Activated effector memory CD4-positive, alpha-beta T cell treated with anti-CD3 and anti-CD28 coated beads, Interleukin-2, amount 50 U/mL, for 16 hours (primary cell): ENCODE results near the gene MROH7.

Experiments
- DNase-seq: peaks from one replicate; pipeline ENCODE4 v3.0.0-alpha.2; 2020

MROH7 gene

DNA sequence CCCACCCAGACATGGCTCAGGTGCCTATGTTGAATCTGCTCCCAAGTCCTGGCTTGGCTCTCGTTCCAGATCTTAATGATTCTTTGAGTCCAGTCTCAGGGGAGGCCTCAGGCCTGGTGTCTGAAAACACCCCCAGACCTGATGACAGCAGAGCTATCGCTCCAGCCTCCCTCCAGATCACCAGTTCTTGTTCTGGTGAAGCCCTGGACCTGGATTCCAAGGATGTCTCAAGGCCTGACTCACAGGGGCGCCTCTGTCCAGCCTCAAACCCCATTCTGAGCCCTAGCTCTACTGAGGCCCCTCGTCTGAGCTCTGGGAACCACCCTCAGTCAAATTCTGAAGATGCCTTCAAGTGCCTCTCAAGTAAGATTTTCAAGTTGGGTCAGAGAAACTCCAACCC is 11.4 kb downstream of the MROH7 start:
- no peak for DNase-seq

DNA sequence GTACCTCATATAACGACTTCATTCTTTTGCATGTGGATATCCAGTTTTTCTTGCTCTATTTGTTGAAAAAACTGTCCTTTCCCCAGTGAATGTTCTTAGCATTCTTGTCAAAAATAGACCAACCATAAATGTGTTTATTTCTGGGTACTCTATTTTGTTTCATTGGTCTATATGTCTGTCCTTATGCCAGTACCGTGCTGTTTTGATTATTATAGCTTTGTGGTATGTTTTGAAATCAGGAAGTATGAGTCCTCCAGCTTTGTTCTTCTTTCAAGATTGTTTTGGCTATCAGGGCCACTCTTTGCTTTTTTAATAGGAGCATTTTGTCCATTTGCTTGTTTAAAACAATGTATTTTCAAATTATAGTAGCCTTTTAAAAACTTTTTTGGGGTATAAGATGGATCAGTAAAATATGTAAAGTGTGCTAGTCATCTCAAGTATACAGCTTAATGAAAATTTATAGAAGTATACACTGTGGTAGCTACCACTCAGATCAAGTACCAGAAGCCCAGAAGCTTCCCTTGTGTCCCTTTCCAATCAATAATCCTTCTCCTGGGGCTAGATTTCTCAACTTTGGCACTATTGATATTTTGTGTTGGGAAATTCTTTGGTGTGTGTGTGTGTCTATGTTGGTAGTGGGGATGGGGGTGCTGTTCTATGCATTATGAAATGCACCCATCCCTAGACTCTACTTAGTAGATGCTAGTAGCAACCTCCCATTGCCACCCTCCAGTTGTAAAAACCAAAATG is 16.8 kb downstream of the MROH7 start:
- no peak for DNase-seq

- no peak for DNase-seq
Observed at GRCh38 chr1:54663725-54664124, 22.1 kb downstream of the MROH7 start.

DNA sequence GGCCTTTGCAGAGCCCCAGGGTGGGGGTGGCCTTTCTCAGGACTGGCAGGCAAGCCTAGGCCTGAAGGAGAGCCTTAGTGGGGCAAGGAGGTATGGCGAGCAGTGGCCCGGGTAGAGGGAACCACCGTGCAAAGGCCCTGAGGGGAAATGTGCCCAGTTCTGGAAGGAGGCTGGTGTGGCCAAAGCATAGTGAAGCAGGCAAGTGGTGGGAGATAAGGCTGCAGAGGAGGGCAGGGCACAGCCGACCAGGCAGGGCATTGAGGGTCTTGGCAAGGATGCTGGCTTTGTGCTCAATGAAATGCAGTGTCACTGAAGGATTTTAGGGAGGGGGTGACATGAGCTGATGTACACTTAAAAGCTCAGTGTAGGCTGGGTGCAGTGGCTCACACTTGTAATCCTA is 22.8 kb downstream of the MROH7 start:
- DNase-seq, result no peak

DNA sequence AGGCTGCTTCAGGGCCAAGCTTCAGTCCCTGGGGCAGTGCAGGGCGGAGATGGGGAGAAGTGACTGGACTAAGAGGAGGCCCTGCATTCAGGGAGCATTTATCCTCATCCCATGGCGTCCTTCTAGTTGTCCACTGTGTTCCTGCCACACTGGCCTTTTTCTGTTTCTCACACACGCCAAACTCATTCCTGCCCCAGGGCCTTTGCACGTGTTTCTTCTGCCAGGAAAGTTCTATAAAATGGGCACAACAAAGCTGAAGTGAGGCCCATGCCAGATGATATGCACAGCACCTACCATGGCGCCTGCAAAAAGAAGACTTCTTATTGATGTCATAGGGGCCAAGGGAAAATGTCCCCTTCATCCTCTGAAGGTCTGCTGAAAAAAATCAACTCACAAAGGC is 24.3 kb downstream of the MROH7 start:
- no peak for DNase-seq

GRCh38 chr1:54666333-54666732 is 24.7 kb downstream of the MROH7 start:
- no peak for DNase-seq

DNA sequence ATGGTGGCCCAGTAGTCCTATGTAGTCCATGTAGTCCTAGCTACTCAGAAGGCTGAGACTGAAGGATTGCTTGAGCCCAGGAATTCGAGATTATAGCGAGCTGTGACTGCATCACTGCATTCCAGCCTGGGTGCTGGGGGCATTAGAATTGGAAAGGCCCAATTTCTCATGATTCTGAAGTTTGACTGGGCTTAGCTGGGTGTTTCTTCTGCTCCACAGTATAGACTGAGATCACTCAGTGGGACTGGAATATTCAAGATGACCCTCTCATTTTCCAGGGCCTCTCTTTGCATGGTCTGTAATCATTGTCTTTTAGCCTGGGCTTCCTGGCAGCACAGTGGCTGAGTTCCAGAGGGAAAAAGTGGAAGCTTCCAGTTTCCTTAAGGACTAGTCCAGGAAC is 26.2 kb downstream of the MROH7 start:
- DNase-seq, result no peak

- DNase-seq, result no peak
Observed at GRCh38 chr1:54668567-54668966, 27.0 kb downstream of the MROH7 start.

- peak; percentile 82 for DNase-seq
Observed at GRCh38 chr1:54671985-54672608, 30.5 kb downstream of the MROH7 start.

DNA sequence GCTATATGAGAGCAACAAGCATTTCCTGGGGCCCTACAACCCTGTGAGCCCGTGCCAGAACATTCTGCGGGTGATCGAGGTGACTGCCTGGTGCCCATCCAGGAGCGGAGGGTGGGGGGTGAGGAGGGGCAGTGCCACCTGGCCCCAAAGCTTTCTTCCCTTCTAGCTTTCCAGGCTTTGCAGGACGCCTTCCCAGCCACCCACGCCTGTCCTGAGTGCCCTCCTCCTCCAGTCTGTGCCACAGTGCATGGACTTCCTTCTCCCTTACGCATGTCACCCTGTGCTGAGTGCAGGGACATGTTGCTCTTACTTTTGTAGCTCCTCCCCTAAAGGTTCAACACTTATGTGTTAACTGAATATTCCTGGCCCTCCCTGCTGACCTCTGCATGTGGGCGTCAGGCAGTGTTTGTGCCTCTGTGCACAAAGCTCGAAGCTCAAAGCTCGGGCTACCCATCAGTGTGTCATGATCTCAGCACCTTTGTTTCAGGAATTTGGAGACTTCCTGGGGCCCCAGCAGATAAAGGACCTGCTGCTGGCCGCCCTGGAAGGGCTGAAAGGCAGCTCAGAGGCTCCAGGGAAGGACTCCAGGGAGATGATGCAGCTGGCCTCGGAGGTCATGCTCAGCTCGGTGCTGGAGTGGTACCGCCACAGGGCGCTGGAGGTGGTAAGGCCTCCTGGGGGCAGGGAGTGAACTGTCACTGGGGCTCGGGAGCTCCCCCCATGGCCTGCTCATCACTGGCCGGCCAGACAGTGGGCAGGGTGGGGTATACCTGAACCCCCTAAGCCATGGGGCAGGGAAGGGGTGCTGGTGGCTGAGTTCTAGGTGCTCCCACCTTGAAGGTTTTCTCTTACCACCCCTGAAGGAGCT is 37.4 kb downstream of the MROH7 start:
- no peak for DNase-seq

DNA sequence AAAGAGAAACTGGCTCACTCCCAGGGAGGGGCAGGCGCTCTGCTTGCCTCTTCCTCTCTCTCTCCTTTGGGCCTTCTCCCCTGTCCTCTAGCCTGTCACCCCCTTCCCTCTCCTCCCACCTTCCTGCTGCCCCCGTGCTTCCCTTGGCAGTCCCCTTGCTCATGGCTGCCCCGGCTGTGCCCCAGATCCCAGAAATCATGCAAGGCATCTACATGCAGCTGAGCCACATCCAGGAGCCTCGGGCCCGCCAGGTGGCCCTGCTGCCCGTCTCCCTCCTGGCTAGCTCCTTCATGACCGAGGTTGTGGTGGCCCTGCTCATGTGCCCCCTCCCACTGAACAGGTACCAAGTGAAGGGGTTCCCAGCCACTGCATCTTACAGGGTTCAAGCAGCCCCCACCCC is 38.1 kb downstream of the MROH7 start:
- DNase-seq, result no peak

DNA sequence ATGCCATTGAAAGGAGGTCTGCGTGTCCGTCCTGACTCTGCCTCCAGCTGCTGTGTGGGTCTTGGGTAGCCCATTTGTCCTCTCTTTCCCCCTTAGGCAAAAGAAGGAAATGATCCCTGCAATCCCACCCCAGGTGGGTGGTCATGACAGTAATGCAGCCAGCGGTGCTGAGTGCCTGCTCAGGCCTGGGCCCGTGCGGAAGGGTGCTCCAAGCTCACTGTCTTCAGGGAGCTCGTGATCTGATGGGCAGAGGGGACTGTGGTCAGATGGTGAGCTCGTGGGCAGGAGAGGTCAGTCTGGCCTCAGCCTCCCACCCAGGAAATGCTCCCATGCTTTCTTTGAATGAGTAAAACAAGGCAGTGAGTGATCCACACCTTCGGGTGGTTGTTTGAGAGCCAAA is 38.8 kb downstream of the MROH7 start:
- no peak for DNase-seq

DNA sequence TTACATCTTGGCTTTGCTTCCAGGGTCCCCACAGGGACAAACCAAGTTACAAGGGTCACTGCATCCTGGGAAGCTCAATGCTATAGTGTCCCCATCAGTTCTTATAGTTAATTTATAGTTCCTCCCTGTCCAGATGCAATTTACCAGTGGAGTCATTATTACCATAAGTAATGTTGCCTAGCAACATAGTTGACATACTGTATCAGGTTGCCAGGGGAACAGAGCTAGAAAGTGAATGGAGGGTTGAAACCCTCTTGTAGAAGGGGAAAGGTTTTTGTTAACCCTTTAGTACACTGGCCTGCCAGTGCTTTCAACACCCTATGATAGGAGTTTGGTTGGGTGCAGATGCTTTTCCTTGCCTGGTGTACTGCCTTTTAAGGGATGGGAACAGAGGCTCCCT is 39.8 kb downstream of the MROH7 start:
- no peak for DNase-seq

DNA sequence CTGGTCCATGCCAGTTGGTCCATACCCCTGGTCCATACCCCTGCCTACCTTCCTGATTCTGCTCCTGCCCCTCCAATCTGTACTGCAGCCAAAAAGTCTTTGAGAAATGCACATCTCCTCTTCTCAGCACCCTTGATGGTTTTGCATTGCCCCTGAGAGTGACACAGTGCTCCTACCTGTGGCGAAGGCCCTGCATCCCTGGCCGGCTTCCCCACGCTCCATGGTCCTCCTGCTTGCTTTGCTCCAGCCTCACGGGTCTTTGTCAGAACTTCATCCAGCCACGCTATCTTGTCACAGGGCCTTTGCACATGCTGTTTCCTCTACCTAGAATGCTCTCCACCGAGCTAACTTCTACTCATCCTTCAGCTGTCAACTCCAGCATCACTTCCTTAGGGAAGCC is 41.9 kb downstream of the MROH7 start:
- DNase-seq, result no peak

DNA sequence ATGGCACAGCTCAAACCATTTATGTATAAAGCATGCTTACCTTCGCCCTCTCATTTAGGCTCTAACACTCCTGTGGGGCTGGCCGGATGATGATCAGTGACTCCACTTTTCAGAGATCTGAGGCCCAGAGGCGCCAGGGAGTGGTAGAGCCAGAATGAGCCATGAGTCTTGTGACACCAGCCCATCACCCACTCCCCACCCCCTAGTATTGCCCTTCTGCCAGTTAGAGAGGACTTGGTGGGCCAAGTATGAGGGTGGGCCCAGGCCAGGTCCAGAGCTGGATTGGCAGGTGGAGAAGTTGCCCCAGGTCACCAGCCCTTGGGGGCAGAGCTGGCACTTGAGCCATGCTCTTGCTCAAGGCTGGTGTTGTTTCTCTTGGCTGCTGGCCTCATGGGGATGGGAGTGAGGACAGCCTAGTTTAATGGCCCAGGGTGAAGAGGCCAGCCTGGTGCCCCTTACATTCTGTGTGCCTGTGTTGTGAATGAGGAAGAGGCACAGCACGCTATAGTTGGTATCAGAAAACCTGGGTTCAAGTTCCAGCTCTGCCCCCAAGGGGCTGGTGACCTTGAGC is 43.8 kb downstream of the MROH7 start:
- DNase-seq, result no peak

- no peak for DNase-seq
Observed at GRCh38 chr1:54686155-54686554, 44.6 kb downstream of the MROH7 start.

GRCh38 chr1:54694771-54695170 is 53.2 kb downstream of the MROH7 start:
- no peak for DNase-seq

DNA sequence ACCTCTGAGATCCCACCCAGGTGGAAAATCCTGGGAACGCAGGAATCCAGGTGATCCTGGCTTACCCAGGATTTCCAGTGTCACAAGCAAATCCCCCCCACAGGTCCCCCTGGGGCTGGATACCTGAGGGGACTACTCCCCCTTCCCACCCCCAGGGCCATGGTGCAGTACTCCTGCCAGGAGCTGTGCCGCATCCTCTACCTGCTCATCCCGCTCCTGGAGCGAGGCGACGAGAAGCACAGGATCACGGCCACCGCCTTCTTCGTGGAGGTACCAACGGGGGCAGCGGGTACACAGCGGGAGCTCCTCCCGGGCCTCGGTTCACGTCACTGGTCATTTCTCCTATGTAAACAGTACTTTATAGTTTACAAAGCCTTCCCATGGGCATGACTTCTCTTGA is 53.6 kb downstream of the MROH7 start:
- no peak for DNase-seq

DNA sequence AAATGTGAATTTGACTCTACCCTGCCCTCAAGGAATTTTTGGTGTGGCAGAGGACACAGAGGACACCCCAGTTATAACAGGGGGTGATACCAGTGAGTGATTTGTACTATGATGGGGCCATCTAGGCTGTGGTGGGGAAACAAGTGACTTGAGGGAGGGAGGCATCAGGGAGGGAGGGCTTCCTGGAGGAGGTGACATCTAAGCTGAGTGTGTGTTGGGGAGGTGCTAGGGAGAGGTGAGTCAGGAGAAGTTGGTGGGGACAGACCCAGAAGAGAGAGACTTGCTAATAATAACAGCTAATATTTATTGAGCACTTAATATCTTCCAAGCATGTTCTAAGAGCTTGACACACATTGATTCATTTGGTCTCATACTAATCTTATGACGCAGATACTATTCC is 54.2 kb downstream of the MROH7 start:
- no peak for DNase-seq

DNA sequence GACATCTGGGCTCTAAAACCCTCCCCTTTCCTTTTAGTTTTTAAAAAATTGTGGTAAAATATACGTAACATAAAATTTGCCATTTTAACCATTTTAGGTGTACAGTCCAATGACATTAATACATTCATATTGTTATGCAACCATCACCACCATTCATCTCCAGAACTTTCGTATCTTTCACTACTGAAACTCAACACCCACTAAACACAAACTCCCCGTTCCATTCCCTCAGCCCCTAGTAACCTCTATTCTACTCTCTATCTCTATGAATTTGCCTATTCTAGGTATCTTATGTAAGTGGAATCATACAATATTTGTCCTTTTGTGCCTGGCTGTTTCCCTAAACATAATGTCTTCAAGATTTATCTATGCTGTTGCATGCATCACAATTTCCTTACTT is 54.7 kb downstream of the MROH7 start:
- DNase-seq, result no peak

DNA sequence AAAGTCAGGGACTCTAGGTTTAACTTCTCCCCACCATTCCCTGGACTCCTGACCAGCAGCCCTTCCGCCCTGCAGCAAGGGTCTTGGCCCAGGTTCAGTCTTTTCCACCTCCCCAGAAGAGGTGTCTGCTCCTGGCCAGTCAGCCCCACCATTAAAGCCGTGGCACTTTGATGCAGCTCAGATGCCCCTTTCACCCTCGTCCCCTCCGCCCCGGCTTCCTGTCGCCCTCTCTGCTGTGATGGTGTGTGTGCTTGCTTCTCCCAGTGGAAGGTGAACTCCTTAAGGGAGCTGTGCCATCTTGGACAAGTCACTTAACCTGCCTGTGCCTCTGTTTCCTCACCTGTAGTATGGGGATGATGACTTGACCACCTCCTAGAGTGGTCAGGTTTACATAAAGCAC is 56.3 kb downstream of the MROH7 start:
- peak; percentile 31 for DNase-seq

DNA sequence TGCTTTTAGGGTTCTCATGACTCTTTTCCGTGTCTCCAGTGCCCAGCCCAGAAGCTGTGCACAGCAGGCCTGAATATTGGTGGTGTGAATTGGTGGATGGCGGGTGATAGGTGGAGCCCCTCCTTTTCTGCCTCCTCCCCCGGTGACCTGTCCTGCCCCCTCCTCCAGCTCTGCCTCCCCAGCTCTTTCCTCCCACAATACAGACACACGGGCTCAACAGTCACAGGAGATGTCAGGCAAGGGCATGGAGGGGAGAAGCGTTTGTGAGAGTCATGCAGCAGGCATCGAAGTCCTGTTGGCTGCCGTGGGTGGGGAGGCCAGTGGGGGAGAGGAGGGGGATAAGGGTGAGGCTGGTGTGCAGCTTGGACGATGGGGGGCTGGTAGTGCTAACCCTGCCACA is 56.8 kb downstream of the MROH7 start:
- DNase-seq, result peak; percentile 14

GRCh38 chr1:54699936-54700525 is 58.4 kb downstream of the MROH7 start:
- peak; percentile 45 for DNase-seq
